GM21423 (cell line): ENCODE results near the gene PPP1R16B.

Experiments used
- ATAC-seq: cut with Tn5 transposase; IDR thresholded peaks from one replicate; pipeline ENCODE4 v1.9.1; 2021; ENCODE audit warnings: mild to moderate bottlenecking, moderate library complexity; ENCODE audit not compliant: unreplicated experiment

The PPP1R16B gene

GRCh38 chr20:38961530-38962043 is 156.1 kb downstream of the PPP1R16B start:
- ATAC-seq = no peak

GRCh38 chr20:38962044-38962927 is 156.8 kb downstream of the PPP1R16B start, which contains the start of gene DHX35:
DHX35 (plus strand) TSS chr20:38962344; CDS start chr20:38962368, 24 bp downstream.
- peak; percentile 97 for ATAC-seq

- no peak for ATAC-seq
These were observed 157.5 kb downstream of the PPP1R16B start for GRCh38 chr20:38962928-38963401.

- no peak for ATAC-seq
These were observed 158.2 kb downstream of the PPP1R16B start for GRCh38 chr20:38963745-38964144.

- no peak for ATAC-seq
These were observed 159.8 kb downstream of the PPP1R16B start for GRCh38 chr20:38965264-38965663.

GRCh38 chr20:38968090-38968489 is 162.6 kb downstream of the PPP1R16B start:
- ATAC-seq = no peak

GRCh38 chr20:38969708-38970107 is 164.2 kb downstream of the PPP1R16B start:
- ATAC-seq = no peak

GRCh38 chr20:38970302-38970701 is 164.8 kb downstream of the PPP1R16B start:
- no peak for ATAC-seq
